Smooth muscle cell (in vitro differentiated cells): Measurements from ENCODE around the gene AFF1. TPM values are rescaled to one million over a fixed set of nuclear protein-coding genes. Genes with fewer than 3 reads are reported as not detected.

Experiments used
- DNase-seq: peaks from one replicate; lab custom pipeline; 2025; ENCODE audit not compliant: unreplicated experiment; lab: John Stamatoyannopoulos, UW
- H2AFZ ChIP-seq: fragments of 200-600 bp; sonication (generic); 2 replicates; pipeline ENCODE4 v1.6.0; 2016; ENCODE audit warnings: antibody characterized with exemption, low read depth, mild to moderate bottlenecking
- H3F3A ChIP-seq: fragments of 200-600 bp; sonication (generic); 2 replicates; pipeline ENCODE4 v1.6.0; 2017; ENCODE audit warnings: antibody characterized with exemption, low read depth
- H3K27ac ChIP-seq: fragments of 200-600 bp; sonication (generic); 2 replicates; pipeline ENCODE4 v1.5.1; 2016; ENCODE audit warnings: low read depth, mild to moderate bottlenecking
- H3K27me3 ChIP-seq: fragments of 200-600 bp; sonication (generic); 2 replicates; pipeline ENCODE4 v1.6.1; 2016; ENCODE audit warnings: low read depth, mild to moderate bottlenecking
- H3K36me3 ChIP-seq: fragments of 200-600 bp; sonication (generic); 2 replicates; pipeline ENCODE4 v1.5.1; 2016; ENCODE audit warnings: low read depth
- H3K4me1 ChIP-seq: fragments of 200-600 bp; sonication (generic); 2 replicates; pipeline ENCODE4 v1.5.1; 2016; ENCODE audit warnings: low read depth
- H3K4me2 ChIP-seq: fragments of 200-600 bp; sonication (generic); 2 replicates; pipeline ENCODE4 v1.6.0; 2016; ENCODE audit warnings: mild to moderate bottlenecking
- H3K4me3 ChIP-seq: fragments of 200-600 bp; sonication (generic); 2 replicates; pipeline ENCODE4 v1.5.1; 2016; ENCODE audit warnings: mild to moderate bottlenecking
- H3K79me2 ChIP-seq: fragments of 200-600 bp; sonication (generic); 2 replicates; pipeline ENCODE4 v1.6.0; 2016; ENCODE audit warnings: low read depth, mild to moderate bottlenecking
- H3K9ac ChIP-seq: fragments of 200-600 bp; sonication (generic); 2 replicates; pipeline ENCODE4 v1.6.0; 2016; ENCODE audit warnings: low read depth
- H3K9me3 ChIP-seq: fragments of 200-600 bp; sonication (generic); replicated peaks from 2 replicates; pipeline ENCODE4 v1.5.1; 2016; ENCODE audit warnings: low read depth
- H4K20me1 ChIP-seq: fragments of 200-600 bp; sonication (generic); 2 replicates; pipeline ENCODE4 v1.6.0; 2016; ENCODE audit warnings: low read depth
- WGBS: methylation state at CpG from one replicate; pipeline ENCODE4 v1.1.7; 2016; ENCODE audit warnings: low lambda C conversion rate; 5-methylcytosine and 5-hydroxymethylcytosine counted together
- polyA plus RNA-seq: library from polyadenylated mRNA; unstranded; fragments of >200 nt; fragmentation: Nextera tagmentation; extraction: Ambion mirVana; gene quantifications from 2 replicates; pipeline ENCODE4 v1.2.1, GENCODE V29; 2016
- total RNA-seq: library from RNA; depleted of rRNA; stranded (reverse); fragments of >200 nt; gene quantifications from 2 replicates; pipeline ENCODE4 v1.2.3, GENCODE V29; 2014
- TF ChIP-seq, protein P1 (sequence below): fragments of 200-600 bp; sonication (generic); IDR thresholded peaks from 2 replicates; pipeline ENCODE4 v1.5.1; 2017; ENCODE audit warnings: borderline replicate concordance, mild to moderate bottlenecking, antibody characterized with exemption; ENCODE audit not compliant: insufficient read depth, poor library complexity, severe bottlenecking

AFF1 gene
- total and polyA plus RNA-seq, 2 experiments from 2014 or later, result 6.6 to 17.7 TPM

DNA sequence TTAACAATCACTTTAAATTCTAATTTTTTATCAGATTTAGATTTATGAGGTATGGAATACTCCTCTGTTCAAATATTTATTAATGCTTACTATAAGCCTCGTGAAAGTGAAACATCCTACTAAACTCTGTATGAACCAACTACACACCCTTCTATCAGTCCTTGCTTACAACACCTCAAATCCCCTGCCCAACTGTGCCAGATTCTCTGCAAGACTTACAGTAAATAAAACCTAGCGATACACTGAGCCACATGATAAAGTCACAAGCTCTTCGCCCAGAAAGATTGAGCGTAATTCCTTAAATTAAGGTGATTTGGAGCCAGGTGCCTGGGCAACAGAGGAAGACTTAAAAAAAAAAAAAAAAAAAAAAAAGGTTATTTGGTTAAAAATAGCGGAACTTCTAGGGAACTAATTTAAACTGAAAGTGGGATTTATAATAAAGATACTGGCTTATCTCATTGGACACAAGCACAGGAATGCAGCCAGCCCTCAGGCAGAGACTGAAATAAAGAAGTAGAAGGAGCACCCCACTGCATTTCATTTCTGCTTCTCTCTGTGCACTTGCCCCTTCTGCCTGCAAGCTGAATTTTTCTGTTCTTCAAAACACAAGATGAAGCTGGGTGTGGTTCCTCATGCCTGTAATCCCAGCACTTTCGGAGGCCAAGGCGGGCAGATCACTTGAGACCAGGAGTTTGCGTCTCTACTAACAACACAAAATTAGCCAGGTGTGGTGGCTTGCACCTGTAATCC is 25.1 kb upstream of the AFF1 start:
- whole genome bisulfite sequencing, result 91% methylated on average over 8 of the region's 8 CpGs
- H3F3A ChIP-seq, result no peaks in the 10 kb centered on the region
- H3K9me3 ChIP-seq, result no peaks in the 10 kb centered on the region
- H3K4me3 ChIP-seq, result no peak overlapping the region
- no peak for DNase-seq
- no peaks in the 10 kb centered on the region for H3K36me3 ChIP-seq
- H3K27ac ChIP-seq, result no peak overlapping the region
- no peak overlapping the region for H2AFZ ChIP-seq
- TF ChIP-seq, protein P1, sequence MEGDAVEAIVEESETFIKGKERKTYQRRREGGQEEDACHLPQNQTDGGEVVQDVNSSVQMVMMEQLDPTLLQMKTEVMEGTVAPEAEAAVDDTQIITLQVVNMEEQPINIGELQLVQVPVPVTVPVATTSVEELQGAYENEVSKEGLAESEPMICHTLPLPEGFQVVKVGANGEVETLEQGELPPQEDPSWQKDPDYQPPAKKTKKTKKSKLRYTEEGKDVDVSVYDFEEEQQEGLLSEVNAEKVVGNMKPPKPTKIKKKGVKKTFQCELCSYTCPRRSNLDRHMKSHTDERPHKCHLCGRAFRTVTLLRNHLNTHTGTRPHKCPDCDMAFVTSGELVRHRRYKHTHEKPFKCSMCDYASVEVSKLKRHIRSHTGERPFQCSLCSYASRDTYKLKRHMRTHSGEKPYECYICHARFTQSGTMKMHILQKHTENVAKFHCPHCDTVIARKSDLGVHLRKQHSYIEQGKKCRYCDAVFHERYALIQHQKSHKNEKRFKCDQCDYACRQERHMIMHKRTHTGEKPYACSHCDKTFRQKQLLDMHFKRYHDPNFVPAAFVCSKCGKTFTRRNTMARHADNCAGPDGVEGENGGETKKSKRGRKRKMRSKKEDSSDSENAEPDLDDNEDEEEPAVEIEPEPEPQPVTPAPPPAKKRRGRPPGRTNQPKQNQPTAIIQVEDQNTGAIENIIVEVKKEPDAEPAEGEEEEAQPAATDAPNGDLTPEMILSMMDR, result no peak
- no peak overlapping the region for H3K9ac ChIP-seq
- H3K79me2 ChIP-seq, result no peaks in the 10 kb centered on the region
- no peaks in the 10 kb centered on the region for H4K20me1 ChIP-seq
- H3K4me1 ChIP-seq, result no peaks in the 10 kb centered on the region
- no peak overlapping the region for H3K4me2 ChIP-seq
- no peaks in the 10 kb centered on the region for H3K27me3 ChIP-seq

DNA sequence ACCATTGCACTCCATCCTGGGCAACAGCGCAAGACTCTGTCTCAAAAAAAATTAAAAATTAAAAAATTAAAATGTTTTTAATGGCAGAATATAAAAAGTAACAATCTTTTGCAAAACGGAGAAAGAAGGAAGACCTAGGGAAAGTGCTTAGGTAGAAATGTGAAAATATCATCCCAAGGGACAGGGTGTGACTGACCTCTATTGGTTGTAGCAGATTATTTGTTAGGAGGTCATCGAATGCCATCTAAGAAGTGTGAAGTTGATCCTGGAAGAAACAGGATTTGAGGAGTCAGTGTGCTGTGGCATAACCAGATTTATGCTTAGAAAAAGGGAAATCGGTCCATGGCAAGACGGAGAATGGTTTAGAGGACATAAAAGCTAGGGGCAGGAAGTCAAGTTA is 24.4 kb upstream of the AFF1 start:
- Histone ChIP-seq H3K4me2 (no peak overlapping the region), H3K36me3 (no peaks in the 10 kb centered on the region), H3K4me3 (no peak overlapping the region)

DNA sequence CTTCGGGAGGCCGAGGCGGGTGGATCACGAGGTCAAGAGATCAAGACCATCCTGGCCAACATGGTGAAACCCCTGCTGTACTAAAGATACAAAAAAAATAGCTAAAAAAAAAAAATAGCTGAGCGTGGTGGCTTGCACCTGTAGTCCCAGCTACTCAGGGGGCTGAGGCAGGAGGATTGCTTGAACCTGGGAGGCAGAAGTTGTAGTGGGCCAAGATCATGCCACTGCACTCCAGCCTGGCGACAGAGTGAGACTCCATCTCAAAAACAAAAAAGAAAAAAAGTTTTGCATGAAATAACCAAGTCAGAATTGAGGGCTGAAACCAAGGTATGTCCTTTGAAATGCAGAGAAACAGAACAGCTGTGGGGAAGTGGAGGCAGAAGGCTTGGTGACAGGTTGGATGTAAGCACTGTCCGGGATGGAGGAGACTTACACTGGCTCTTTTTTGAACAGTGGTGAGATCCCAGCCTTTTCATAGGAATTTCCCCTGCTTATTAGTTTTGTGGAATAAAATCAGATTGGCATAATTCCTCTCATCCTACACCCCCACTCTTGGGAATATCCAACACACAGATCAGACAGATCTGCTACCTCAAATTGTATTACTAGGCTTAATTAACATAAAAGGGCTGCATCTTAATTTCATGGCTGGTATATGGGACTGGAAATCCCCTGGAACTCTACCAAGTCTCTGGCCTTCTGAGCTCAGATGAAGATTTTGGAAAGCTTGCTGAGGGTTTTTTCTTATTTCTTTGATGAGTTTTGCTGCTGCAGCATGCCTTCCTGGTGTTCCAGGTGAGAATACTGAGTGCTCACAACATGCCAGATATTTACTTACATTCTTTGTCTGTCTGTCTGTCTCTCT is 23.8 kb upstream of the AFF1 start:
- WGBS, result 91% methylated on average over 7 of the region's 7 CpGs
- TF ChIP-seq, protein P1, result no peak
- Histone ChIP-seq H3K36me3 (no peaks in the 10 kb centered on the region), H3K4me1 (no peaks in the 10 kb centered on the region), H3K79me2 (no peaks in the 10 kb centered on the region), H3F3A (no peaks in the 10 kb centered on the region), H4K20me1 (no peaks in the 10 kb centered on the region), H3K4me2 (no peak overlapping the region), H3K27me3 (no peaks in the 10 kb centered on the region), H3K9me3 (no peaks in the 10 kb centered on the region), H3K9ac (no peak overlapping the region), H3K4me3 (no peak overlapping the region), H2AFZ (no peak overlapping the region), H3K27ac (no peak overlapping the region)
- no peak for DNase-seq

More for the DNA sequence above, 24.4 kb upstream of the AFF1 start:
- 87% methylated on average over 5 of the region's 5 CpGs for WGBS
- Histone ChIP-seq H3K27me3 (no peaks in the 10 kb centered on the region), H3K9ac (no peak overlapping the region), H3K9me3 (no peaks in the 10 kb centered on the region), H4K20me1 (no peaks in the 10 kb centered on the region), H3K4me1 (no peaks in the 10 kb centered on the region), H3K27ac (no peak overlapping the region), H3F3A (no peaks in the 10 kb centered on the region), H2AFZ (no peak overlapping the region), H3K79me2 (no peaks in the 10 kb centered on the region)
- DNase-seq, result no peak
- TF ChIP-seq, protein P1, result no peak
